T-helper 22 cell (primary cell): ENCODE results near the gene MRTFA.
"Not testable (repeated sequence)": the region's sequence is repeated elsewhere in the genome, so short reads cannot be mapped to it uniquely, and the experiment has no call there.

ENCODE experiments used
- DNase-seq: peaks from one replicate; pipeline ENCODE4 v3.0.0-alpha.2; 2020; ENCODE audit warnings: low read depth

MRTFA gene

DNA sequence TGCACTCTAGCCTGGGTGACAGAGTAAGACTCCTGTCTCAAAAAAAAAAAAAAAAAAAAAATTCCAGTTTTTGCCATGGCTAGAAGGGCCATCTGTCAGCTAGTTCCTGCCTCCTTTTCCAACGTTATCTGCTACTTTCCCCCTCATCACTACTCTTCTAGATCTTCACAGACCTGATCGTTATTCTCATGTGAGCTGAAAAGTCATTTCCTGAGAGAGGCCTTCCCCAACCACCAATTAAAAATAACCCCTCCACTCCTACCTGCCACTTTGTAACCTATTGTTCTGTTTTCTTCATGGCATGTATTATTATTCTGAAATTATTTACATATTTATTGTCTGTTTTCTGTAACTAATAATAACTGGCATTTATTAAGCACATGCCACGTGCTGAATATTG lies 241.9 kb downstream of the MRTFA start:
- DNase-seq, result no peak

DNA sequence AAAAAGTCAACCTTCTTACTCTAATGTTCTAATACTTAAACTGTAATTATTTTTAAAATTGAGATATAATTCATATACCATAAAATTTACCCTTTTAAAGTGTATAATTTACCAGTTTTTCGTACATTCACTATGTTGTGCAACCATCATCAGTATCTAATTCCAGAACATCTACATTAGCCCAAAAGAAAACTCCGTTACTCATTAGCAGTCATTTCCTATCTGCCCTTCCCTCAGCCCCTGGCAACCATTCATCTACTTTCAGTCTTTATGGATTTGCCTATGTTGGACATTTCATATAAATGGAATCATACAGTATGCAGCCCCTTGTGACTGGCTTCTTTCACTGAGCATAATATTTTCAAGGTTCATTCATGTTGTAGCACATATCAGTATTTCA lies 243.9 kb downstream of the MRTFA start:
- DNase-seq, result no peak

DNA sequence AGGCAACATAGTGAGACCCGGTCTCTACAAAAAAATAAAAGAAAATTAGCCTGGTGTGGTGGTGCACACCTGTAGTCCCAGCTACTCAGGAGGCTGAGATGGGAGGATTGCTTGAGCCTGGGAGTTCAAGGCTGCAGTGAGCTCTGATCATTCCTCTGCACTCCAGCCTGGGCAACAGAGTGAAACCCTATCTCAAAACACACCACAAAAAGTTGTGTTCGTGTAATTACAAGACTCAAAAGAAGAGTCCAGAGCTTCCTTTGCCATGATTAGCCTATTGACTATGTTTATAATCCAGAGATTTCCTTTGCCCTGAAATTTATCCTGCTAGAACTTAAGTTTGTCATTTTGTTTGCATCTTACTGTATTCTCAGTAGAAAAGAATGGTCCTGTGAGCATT lies 245.1 kb downstream of the MRTFA start:
- no peak for DNase-seq

GRCh38 chr22:40388231-40388630 lies 248.3 kb downstream of the MRTFA start:
- no peak for DNase-seq

DNA sequence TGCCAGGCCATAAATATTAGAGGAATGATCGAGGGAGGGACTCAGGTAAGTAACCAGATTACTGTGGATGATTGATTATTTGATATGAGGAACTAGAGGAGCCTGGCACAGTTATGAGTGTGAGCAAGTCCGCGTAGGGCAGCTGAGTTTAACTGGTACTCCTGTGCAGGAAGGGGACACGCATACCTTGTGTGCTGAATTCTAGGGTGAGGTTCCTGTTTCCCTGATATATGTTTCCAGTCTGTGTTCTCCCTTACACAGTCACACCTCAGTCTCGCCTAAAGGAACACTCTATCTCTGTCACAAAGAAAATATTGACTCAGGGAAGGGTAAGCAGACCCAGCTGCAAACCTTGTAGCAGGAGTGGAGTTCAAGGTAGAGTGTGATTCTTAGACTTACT lies 248.8 kb downstream of the MRTFA start:
- no peak for DNase-seq

DNA sequence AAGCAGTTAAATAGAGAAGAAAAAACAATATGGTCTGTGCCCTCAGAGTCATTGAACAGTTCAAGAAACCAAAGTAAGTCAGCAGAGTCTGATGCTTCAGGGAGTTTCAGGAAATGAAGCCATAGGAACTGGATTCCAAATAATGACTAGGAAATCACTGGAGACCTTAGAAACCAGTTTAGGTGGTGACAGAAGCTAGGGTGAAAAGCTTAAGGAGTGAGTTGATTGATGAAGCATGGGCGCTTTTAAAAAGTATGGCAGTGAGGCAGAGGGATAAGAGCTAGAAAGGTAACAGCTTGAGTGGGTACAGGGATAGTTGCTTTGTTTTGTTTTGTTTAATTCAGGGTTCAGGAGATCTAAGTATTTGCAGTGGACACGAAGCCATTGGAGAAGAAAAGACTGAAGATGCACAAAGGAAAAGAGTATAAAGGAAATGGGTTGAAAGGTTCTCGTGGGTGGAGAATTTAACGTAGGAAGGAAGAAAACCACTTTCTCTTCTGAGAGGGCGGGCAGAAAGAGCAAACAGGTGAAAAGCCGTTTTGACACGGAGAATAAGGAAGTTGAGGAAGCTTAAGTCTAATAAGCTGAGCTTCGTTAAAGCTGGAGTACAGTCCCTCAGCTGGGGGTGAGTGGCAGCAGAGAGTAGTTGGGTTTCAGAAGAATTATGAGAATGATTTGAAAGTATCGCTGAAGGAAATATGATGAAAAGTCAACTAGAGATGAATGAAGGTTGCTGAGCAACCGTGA lies 251.3 kb downstream of the MRTFA start:
- no peak for DNase-seq

- no peak for DNase-seq
Observed at GRCh38 chr22:40383905-40384304, 252.6 kb downstream of the MRTFA start.

DNA sequence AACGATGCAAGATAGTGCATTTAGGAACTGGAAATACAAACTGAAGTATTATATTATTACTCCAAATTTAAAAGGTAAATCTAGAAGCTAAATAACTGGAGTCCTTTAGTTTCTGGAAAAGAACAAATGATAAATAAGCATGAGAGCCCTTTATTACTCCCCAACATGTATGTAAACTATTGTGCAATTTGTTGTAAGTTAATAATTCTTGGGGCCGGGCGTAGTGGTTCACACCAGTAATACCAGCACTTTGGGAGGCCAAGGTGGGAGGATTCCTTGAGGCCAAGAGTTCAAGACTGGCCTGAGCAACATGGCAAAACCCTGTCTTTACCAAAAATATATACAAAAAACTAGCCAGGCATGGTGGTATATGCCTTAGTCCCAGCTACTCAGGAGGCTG lies 255.1 kb downstream of the MRTFA start:
- DNase-seq, result no peak

GRCh38 chr22:40378448-40378847 lies 258.1 kb downstream of the MRTFA start:
- not testable (repeated sequence) for DNase-seq

DNA sequence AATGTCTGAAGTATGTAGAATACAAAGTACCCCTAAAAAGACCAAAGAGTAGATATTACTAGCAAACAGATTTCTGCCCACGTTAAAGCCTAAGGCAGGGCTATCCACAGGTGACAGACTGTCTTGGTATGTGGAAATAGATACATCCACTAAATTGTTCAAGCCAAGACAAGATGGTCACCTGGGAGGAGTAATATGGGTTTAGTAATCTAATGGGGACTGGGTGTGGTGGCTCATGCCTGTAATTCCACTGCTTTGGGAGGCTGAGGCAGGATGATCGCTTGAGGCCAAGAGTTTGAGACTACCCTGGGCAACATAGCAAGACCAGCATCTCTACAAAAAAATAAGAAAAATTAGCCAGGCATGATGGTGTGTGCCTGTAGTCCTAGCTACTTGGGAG lies 258.6 kb downstream of the MRTFA start:
- DNase-seq, result no peak

GRCh38 chr22:40376149-40376548 lies 260.4 kb downstream of the MRTFA start:
- no peak for DNase-seq

DNA sequence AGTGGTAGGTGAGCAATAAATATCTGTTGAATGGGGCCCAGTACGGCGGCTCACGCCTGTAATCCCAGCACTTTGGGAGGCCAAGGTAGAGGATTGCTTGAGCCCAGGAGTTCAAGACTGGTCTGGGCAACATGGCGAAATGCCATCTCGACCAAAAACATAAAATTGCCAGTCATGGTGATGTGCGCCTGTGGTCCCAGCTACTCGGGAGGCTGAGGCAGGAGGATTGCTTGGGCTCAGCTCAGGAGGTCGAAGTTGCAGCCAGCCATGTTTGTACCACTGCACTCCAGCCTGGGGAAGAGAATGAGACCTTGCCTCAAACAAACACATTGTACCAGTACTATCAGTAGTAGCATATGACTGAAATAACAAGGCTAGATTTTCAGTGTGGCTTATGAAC lies 262.0 kb downstream of the MRTFA start:
- no peak for DNase-seq

- no peak for DNase-seq
Observed at GRCh38 chr22:40368836-40369235, 267.7 kb downstream of the MRTFA start.

GRCh38 chr22:40368016-40368415 lies 268.5 kb downstream of the MRTFA start:
- no peak for DNase-seq

- DNase-seq, result no peak
Observed at GRCh38 chr22:40367342-40367741, 269.2 kb downstream of the MRTFA start.

- DNase-seq, result no peak
Observed at GRCh38 chr22:40366068-40366467, 270.5 kb downstream of the MRTFA start.

- DNase-seq, result no peak
Observed at GRCh38 chr22:40364431-40364830, 272.1 kb downstream of the MRTFA start.

DNA sequence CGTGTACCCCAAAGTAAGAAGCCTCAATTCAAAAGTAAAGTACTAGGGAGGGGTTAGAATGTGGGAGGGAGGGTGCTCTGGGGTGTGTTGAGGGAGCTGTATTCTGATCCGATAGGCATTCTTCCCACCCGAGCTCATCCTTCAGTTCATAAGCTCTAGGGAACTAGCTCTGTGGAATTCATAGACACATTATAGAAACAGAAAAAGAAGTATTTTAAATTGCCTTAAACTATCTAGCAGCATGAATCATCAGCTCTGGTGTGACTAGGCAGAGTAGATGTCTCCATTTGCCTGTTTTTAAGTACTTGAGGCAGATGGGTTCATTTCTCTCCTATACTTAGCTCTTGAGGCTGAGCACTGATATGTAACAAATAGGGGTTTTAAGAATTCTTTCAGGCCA lies 273.5 kb downstream of the MRTFA start:
- no peak for DNase-seq

GRCh38 chr22:40361100-40361499 lies 275.4 kb downstream of the MRTFA start:
- no peak for DNase-seq
